Anterior cingulate cortex (tissue), 58 donors: Measurements from ENCODE around the gene VEZT.
"Not testable (repeated sequence)": the region's sequence is repeated elsewhere in the genome, so short reads cannot be mapped to it uniquely, and the experiment has no call there.

Source experiments
- DNase-seq, 58 donors: peaks; one replicate each; lab custom pipeline; 2025; lab: John Stamatoyannopoulos, UW

VEZT gene, protein sequence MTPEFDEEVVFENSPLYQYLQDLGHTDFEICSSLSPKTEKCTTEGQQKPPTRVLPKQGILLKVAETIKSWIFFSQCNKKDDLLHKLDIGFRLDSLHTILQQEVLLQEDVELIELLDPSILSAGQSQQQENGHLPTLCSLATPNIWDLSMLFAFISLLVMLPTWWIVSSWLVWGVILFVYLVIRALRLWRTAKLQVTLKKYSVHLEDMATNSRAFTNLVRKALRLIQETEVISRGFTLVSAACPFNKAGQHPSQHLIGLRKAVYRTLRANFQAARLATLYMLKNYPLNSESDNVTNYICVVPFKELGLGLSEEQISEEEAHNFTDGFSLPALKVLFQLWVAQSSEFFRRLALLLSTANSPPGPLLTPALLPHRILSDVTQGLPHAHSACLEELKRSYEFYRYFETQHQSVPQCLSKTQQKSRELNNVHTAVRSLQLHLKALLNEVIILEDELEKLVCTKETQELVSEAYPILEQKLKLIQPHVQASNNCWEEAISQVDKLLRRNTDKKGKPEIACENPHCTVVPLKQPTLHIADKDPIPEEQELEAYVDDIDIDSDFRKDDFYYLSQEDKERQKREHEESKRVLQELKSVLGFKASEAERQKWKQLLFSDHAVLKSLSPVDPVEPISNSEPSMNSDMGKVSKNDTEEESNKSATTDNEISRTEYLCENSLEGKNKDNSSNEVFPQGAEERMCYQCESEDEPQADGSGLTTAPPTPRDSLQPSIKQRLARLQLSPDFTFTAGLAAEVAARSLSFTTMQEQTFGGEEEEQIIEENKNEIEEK

DNA sequence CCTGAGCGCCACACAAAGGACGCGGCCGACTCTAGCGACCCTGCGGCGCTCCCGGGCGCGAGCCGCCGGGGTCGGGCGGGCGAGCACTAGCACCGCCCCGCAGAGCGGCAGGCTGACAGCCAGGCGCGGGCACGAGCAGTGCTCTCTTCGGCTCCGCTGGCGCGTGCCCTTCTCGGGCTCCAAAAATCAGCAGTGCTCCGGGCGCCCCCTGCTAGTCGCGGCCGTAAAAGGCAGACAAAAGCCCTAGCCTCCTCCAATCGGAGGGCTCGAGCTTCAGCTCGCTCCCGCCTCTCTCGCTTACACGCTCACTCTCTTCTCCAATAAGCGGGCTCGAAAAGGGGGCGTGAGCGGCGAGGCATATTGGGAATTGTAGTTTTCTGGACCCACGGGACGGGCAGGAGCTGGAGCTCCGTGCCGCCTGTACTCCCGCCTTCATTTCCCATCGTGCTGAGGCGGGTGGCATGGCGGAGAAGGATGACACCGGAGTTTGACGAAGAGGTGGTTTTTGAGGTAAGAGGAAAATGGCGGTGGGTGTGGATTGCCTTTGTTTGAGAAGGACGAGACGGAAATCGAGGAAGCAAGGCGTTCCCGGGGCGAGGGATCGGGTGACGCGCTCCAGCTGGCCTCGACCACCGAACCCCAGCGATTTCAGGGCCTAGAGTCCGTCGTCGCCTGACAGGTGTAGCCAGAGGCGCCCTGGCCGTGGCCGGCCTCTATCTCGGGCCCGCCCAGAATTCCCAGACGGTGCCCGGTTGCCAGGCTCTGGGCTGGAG, at the start of gene VEZT, which contains the start of gene FGD6:
Gene VEZT, plus strand, starts transcription at position 431 of the 773 bp plus-strand sequence. Its CDS starts 44 bp downstream, at position 475.
Gene FGD6, minus strand, starts transcription at position 91 of the 773 bp plus-strand sequence. CDS start 227 bp downstream, outside the sequence.
- peak; percentile 80 to 100 (median 99) for DNase-seq

GRCh38 chr12:95168746-95169145, 48.9 kb upstream of the VEZT start:
- no peak for DNase-seq

DNA sequence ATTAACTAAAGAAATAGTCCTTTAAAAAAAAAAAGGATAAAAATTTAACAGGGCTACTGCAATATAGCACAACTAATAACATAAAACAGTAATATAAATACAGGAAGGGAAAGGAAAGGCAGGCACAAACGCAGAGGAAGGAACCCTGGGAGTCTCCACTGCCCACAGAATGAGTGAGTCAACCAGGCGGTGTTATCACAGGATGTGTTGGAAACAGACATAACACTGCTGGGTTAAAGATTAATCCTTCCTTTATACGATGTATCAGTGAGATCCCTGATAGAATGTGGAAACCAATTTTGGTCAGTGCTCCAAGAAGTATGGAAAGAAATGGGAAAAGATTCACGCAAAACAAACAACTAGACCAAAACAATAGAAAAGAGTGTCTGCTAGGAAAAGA, 48.2 kb upstream of the VEZT start:
- DNase-seq: no peak

GRCh38 chr12:95173392-95174251, 44.0 kb upstream of the VEZT start:
- peak in 29 of 58 donors; percentile 1 to 49 (median 7) for DNase-seq

DNA sequence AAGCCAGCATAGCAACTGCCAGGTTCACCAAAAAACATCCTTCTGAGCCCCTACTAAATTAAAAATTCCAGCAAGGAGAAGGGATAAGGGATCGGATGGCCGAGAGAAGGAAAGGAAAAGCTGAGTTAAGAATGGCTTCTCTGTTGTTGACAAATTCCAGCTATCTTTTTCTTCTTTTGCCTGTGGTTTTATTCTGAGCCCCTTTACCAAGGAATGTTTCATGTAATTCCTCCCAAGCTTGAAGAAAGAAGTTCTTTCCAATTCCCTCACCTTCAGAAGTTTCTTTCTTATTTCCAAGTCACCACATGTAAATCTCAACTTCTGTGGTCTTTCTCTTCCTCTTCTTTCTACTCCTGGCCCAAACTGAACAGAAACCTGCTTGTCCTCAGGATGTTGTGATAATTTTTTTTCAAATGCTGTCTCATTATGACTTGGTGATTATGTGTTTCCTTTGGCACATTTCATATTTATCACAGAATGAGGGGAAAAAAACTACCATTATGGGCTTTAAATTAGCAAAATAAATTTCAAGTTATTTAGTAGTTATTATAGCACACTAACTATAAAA, 40.3 kb upstream of the VEZT start:
- DNase-seq: no peak

GRCh38 chr12:95178136-95178535, 39.5 kb upstream of the VEZT start:
- DNase-seq: no peak

DNA sequence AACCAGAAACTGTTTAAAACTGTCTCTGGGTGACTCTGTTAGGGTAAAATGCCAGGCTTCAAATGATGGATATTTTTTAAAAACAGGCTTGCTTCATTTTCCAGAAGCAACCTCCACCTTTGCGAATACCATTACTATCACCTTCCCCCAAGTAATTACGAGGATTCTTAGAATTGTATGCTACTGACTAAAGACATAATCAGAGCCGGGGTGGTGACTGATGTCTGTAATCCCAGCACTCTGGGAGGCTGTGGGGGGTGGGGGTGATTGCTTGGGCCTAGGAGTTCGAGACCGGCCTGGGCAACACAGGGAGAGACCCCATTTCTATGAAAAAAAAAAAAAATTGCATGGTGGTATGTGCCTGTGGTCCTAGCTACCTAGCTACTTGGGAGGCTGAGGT, 38.6 kb upstream of the VEZT start:
- DNase-seq: no peak

- DNase-seq: no peak
These were observed 36.5 kb upstream of the VEZT start for GRCh38 chr12:95181103-95181502.

DNA sequence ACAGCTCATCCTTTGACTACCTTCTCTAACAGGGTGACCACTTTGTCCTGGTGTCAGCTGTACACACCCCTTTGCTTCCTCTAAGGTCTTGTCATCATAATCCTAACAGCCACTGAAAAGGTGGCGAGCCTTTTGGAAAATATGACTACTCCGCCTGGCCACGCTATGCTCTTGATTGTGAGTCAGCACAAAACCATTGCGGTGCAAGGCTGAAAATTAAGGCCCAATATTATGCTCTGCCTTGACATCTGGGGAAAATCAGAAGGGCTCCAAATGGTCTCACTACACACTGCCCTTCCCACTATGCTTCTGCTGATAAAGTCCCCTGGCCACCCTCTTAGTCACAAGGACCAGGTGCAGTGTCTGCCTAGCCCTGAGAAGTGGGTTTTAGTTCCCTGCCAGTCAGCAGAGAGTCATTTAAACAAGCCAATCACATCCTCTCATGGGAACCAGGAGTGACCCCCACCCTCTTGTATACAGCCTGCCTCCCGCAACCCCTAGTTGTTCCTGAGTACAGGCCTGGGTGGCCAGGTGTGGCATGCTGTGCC, 34.7 kb upstream of the VEZT start:
- DNase-seq: no peak

GRCh38 chr12:95184121-95184520, 33.5 kb upstream of the VEZT start:
- DNase-seq: no peak

DNA sequence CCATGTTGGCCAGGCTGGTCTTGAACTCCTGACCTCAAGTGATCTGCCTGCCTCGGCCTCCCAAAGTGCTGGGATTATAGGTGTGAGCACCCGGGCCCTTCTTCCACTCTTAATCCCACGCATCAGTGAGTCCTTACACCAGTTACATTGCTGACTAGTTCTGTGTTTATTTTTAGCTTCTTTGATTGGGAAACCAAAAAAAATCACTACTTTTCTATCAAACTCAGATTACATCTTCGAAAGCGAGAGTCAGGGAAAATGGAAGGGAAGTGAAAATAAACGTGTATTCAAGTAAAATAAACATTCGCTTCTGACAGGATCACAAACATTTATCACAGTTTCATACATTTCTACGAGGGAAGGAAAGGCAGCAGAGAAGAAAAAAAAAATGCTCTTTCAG, 32.5 kb upstream of the VEZT start:
- DNase-seq: no peak

DNA sequence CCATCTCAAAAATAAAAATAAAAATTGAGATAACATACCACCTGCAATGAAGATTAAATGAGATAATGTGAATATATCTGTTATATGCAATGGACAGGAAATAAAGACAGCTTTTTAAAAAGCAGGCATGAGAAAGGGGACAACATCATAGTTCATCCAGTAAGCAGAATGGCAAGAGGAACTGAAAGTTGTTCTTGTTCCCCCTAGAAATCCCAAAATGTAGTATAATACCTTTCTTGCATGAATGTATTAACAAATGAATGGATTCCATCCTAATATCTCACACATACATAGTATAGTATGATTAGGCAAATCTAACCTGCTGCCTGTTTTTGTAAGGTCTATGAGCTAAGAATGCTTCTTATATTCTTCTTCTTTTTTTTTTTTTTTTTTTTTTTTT, 31.8 kb upstream of the VEZT start:
- no peak for DNase-seq

DNA sequence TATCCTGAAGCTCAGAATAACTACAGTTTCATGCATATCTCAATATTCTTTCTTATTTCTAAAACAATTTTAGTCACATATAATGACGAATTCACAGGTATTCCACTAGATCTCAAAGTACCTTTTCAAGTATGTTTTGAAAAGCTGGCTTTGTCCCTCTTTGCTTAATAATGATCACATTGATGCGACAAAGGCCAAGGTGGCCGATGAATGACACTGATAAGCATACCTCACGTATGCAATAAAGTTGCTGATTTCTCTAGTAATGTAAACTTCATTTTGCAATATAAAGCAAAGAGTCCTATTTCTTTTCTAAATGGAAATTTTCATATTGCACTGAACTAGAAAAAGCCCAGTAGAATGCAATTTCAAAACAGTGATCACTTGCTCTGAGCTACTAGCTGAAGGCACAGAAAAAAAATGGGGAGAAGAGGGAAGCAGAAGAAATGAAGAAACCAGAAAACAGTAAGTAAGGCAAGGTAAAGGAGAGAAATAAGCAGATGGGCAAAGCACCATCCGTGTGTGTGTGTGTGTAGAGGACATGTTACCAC, 29.7 kb upstream of the VEZT start:
- DNase-seq: no peak

- no peak for DNase-seq
These were observed 26.4 kb upstream of the VEZT start for GRCh38 chr12:95191060-95191696.

DNA sequence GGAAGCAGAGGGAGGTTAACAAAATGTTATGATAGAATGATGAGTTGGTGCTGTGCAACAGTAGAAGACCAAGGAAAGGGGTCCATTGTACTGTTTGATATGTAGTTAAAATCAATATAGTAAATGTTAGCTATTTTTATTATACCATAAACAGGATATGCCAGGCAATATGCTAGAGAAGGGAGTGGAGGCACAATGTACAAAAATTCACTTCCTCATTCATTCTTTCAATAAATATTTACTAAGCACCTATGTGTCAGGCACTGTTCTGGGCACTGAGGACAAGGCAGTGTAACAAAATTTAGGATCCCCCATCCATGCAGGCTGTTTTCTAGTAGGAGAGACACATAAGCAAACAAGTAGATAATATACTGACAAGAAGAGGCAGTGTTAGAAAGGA, 25.3 kb upstream of the VEZT start:
- DNase-seq: no peak

GRCh38 chr12:95193139-95193538, 24.5 kb upstream of the VEZT start:
- DNase-seq: no peak

GRCh38 chr12:95195122-95195521, 22.5 kb upstream of the VEZT start:
- no peak for DNase-seq

- not testable (repeated sequence) for DNase-seq
These were observed 20.6 kb upstream of the VEZT start for GRCh38 chr12:95196875-95197569.
